PFSK-1 (cell line): ENCODE measurements around the gene USP7.

Experiments used
- FOXP2 ChIP-seq: optimal IDR thresholded peaks from 2 replicates; pipeline ENCODE3; 2011; ENCODE audit warnings: borderline replicate concordance, control low read depth, inconsistent platforms; ENCODE audit not compliant: insufficient read depth; ENCODE audit errors: extremely low read length, extremely low read depth
- POLR2AphosphoS5 ChIP-seq: IDR thresholded peaks from 2 replicates; pipeline ENCODE4 v1.6.1; 2012; ENCODE audit warnings: low read depth, mild to moderate bottlenecking, control low read depth, low read length, moderate library complexity
- REST ChIP-seq, 2 experiments: IDR thresholded peaks; 2 replicates each; pipeline versions ENCODE4 v1.6.1 to v1.8.0; 2011 to 2012; ENCODE audit warnings: low read depth in 2 of 2, low read length in 2 of 2, control low read depth in 1 of 2, inconsistent platforms in 1 of 2, mild to moderate bottlenecking in 1 of 2, moderate library complexity in 1 of 2; ENCODE audit not compliant: insufficient read depth in 1 of 2
- SIN3A ChIP-seq: IDR thresholded peaks from 2 replicates; pipeline ENCODE4 v1.6.1; 2012; ENCODE audit warnings: mild to moderate bottlenecking, low read length, moderate library complexity, borderline replicate concordance; ENCODE audit not compliant: insufficient read depth
- TAF1 ChIP-seq: IDR thresholded peaks from 2 replicates; pipeline ENCODE4 v1.6.1; 2012; ENCODE audit warnings: low read length, control low read depth, borderline replicate concordance; ENCODE audit not compliant: insufficient read depth

USP7 gene

GRCh38 chr16:8900343-8900742 is 63.4 kb downstream of the USP7 start:
- no peak for TF ChIP-seq REST (IDR thresholded peaks at IDR 0.05; ENCODE audit: insufficient read depth in 1 of 2, low read depth in 2 of 2, low read length in 2 of 2)
- TF ChIP-seq FOXP2: no peak
- TF ChIP-seq POLR2AphosphoS5: no peak
- no peak for TF ChIP-seq SIN3A
- TF ChIP-seq TAF1: no peak

- TF ChIP-seq SIN3A: no peak
- TF ChIP-seq TAF1: no peak
- no peak for TF ChIP-seq REST (IDR thresholded peaks at IDR 0.05; ENCODE audit: insufficient read depth in 1 of 2, low read depth in 2 of 2, low read length in 2 of 2)
- no peak for TF ChIP-seq POLR2AphosphoS5
- no peak for TF ChIP-seq FOXP2
Observed at GRCh38 chr16:8899709-8900317, 63.9 kb downstream of the USP7 start.

- TF ChIP-seq POLR2AphosphoS5: no peak
- no peak for TF ChIP-seq TAF1
- TF ChIP-seq FOXP2: no peak
- no peak for TF ChIP-seq SIN3A
- TF ChIP-seq REST (IDR thresholded peaks at IDR 0.05; ENCODE audit: insufficient read depth in 1 of 2, low read depth in 2 of 2, low read length in 2 of 2): no peak
Observed at GRCh38 chr16:8898660-8899318, 64.9 kb downstream of the USP7 start.

GRCh38 chr16:8894736-8895334 is 68.9 kb downstream of the USP7 start:
- TF ChIP-seq FOXP2: no peak
- TF ChIP-seq SIN3A: no peak

- no peak for TF ChIP-seq POLR2AphosphoS5
- no peak for TF ChIP-seq REST (IDR thresholded peaks at IDR 0.05; ENCODE audit: insufficient read depth in 1 of 2, low read depth in 2 of 2, low read length in 2 of 2)
- no peak for TF ChIP-seq FOXP2
- no peak for TF ChIP-seq TAF1
Observed at GRCh38 chr16:8893976-8894690, 69.6 kb downstream of the USP7 start.
